Panc1 (cell line): ENCODE measurements around the gene TDRD10. TPM values are rescaled to one million over a fixed set of nuclear protein-coding genes. Genes with fewer than 3 reads are reported as not detected.

Experiments used
- ATAC-seq: fragments of 200-7000 bp; cut with Tn5 transposase; 2 replicates; pipeline ENCODE4 v1.9.1; 2020; ENCODE audit warnings: mild to moderate bottlenecking, moderate library complexity
- BruUV-seq: library from RNA; stranded (reverse); fragments of 400-500 nt; replicated peaks from 2 replicates; lab custom pipeline; 2021; lab: Mats Ljungman, UMichigan
- CTCF ChIA-PET: fragments of 300-600 bp; sonication (Branson Sonifier 250); formaldehyde crosslinking; loops from one replicate; lab custom pipeline; 2022; ENCODE audit warnings: antibody characterized with exemption; lab: Charles Lee
- POLR2A ChIA-PET: fragments of 300-600 bp; sonication (Branson Sonifier 250); formaldehyde crosslinking; loops from one replicate; lab custom pipeline; 2022; ENCODE audit warnings: antibody characterized with exemption; lab: Charles Lee
- DNase-seq: peaks from one replicate; pipeline ENCODE4 v3.0.0-alpha.2; 2010; ENCODE audit warnings: low read depth, low spot score
- H3K27ac ChIP-seq: 2 replicates; pipeline ENCODE4 v1.5.1; 2011; ENCODE audit warnings: mild to moderate bottlenecking, low read length, inconsistent platforms
- H3K27me3 ChIP-seq: fragments of 200-500 bp; sonication (Bioruptor generic); 2 replicates; pipeline ENCODE4 v1.6.0; 2014; ENCODE audit warnings: low read length, inconsistent platforms; ENCODE audit not compliant: control insufficient read depth, insufficient read depth
- H3K36me3 ChIP-seq: fragments of 200-500 bp; sonication (Bioruptor generic); 2 replicates; pipeline ENCODE4 v1.5.1; 2014; ENCODE audit warnings: inconsistent platforms, mild to moderate bottlenecking, low read length, moderate library complexity; ENCODE audit not compliant: control insufficient read depth, insufficient read depth
- H3K4me1 ChIP-seq: 2 replicates; pipeline ENCODE4 v1.5.1; 2011; ENCODE audit warnings: inconsistent platforms, mild to moderate bottlenecking, low read length, moderate library complexity; ENCODE audit not compliant: control insufficient read depth, insufficient read depth
- H3K4me3 ChIP-seq, 2 experiments: 2 replicates each; pipeline ENCODE4 v1.5.1; 2011 to 2012; ENCODE audit warnings: low read depth in 2 of 2, low read length in 2 of 2, mild to moderate bottlenecking in 2 of 2, inconsistent platforms in 1 of 2, moderate library complexity in 1 of 2
- H3K9me3 ChIP-seq: fragments of 200-500 bp; sonication (Bioruptor generic); 2 replicates; pipeline ENCODE4 v1.5.1; 2014; ENCODE audit warnings: low read depth, mild to moderate bottlenecking, inconsistent platforms, low read length, moderate library complexity; ENCODE audit not compliant: control insufficient read depth, insufficient read depth
- POLR2AphosphoS5 ChIP-seq: IDR thresholded peaks from 2 replicates; pipeline ENCODE4 v1.6.1; 2012; ENCODE audit warnings: mild to moderate bottlenecking, low read depth, low read length, moderate library complexity
- SIN3A ChIP-seq: IDR thresholded peaks from 2 replicates; pipeline ENCODE4 v1.6.1; 2012; ENCODE audit warnings: low read depth, mild to moderate bottlenecking, low read length, moderate library complexity, borderline replicate concordance; ENCODE audit not compliant: insufficient read depth
- TCF7L2 ChIP-seq: IDR thresholded peaks from 2 replicates; pipeline ENCODE4 v1.6.1; 2011; ENCODE audit warnings: mild to moderate bottlenecking, low read depth, low read length, inconsistent platforms
- in situ Hi-C: cut with HindIII; loops from 2 replicates; pipeline ENCODE4 v1.10.0; 2016; ENCODE audit warnings: low sequenced_read_pairs, low pct_unique_long_range_greater_than_20kb
- intact Hi-C: fragments of 100-400 bp; cut with micrococcal nuclease; formaldehyde crosslinking; loops from one replicate; pipeline ENCODE4 v1.10.0; 2022; ENCODE audit not compliant: unreplicated experiment
- total RNA-seq: library from RNA; stranded (reverse); gene quantifications from one replicate; pipeline ENCODE4 v1.2.1, GENCODE V29; 2021; ENCODE audit not compliant: unreplicated experiment
- TF ChIP-seq, protein P1 (sequence below): fragments of 450-650 bp; IDR thresholded peaks from 2 replicates; pipeline ENCODE4 v1.5.1; 2017; ENCODE audit warnings: mild to moderate bottlenecking
- TF ChIP-seq, protein P2 (sequence below), 2 experiments: IDR thresholded peaks; 2 replicates each; pipeline ENCODE4 v1.6.1; 2011 to 2012; ENCODE audit warnings: low read depth in 2 of 2, control low read depth in 1 of 2, low read length in 1 of 2, mild to moderate bottlenecking in 1 of 2, moderate library complexity in 1 of 2; ENCODE audit not compliant: insufficient read depth in 1 of 2

Gene TDRD10
- total RNA-seq, 1 experiment from 2014 or later = not detected

DNA sequence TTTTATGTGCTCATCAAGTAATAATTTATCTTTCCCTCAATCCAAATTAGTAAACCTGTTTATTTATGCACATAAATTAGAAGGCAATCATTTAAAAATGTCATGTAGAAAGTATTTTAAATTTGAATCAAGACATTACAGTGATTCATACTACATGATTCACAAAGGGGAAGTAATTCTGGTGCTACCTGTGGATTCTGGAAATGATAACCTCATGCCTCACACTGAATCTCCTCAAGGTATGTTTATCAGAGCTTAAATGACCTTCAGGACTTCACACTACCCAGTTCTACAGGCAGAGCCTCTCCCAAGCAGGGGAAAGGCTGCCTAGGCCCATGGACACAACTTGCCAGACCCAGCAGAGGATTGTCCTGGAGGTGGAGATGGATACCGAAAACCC lies 25.2 kb upstream of the TDRD10 start:
- BruUV-seq = no TSS peak
- Histone ChIP-seq H3K36me3 (no peaks in the 10 kb centered on the region), H3K4me3 (no peak overlapping the region), H3K27me3 (no peaks in the 10 kb centered on the region), H3K27ac (no peak overlapping the region), H3K9me3 (no peaks in the 10 kb centered on the region), H3K4me1 (peaks cover 2% of the 10 kb centered on the region; the same call in 1 of the 2 replicates)
- intact Hi-C loops = no loop called here
- in situ Hi-C loops = no loop called here
- ATAC-seq = no peak
- no peak for DNase-seq
- POLR2A ChIA-PET = interaction anchor here (0.7 kb wide), 1 partner anchor 38 kb away, joined by 4 read pairs; no protein-coding TSS in a partner anchor
- TF ChIP-seq, protein P1, sequence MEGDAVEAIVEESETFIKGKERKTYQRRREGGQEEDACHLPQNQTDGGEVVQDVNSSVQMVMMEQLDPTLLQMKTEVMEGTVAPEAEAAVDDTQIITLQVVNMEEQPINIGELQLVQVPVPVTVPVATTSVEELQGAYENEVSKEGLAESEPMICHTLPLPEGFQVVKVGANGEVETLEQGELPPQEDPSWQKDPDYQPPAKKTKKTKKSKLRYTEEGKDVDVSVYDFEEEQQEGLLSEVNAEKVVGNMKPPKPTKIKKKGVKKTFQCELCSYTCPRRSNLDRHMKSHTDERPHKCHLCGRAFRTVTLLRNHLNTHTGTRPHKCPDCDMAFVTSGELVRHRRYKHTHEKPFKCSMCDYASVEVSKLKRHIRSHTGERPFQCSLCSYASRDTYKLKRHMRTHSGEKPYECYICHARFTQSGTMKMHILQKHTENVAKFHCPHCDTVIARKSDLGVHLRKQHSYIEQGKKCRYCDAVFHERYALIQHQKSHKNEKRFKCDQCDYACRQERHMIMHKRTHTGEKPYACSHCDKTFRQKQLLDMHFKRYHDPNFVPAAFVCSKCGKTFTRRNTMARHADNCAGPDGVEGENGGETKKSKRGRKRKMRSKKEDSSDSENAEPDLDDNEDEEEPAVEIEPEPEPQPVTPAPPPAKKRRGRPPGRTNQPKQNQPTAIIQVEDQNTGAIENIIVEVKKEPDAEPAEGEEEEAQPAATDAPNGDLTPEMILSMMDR = no peak
- TF ChIP-seq TCF7L2 = no peak
- TF ChIP-seq, protein P2, sequence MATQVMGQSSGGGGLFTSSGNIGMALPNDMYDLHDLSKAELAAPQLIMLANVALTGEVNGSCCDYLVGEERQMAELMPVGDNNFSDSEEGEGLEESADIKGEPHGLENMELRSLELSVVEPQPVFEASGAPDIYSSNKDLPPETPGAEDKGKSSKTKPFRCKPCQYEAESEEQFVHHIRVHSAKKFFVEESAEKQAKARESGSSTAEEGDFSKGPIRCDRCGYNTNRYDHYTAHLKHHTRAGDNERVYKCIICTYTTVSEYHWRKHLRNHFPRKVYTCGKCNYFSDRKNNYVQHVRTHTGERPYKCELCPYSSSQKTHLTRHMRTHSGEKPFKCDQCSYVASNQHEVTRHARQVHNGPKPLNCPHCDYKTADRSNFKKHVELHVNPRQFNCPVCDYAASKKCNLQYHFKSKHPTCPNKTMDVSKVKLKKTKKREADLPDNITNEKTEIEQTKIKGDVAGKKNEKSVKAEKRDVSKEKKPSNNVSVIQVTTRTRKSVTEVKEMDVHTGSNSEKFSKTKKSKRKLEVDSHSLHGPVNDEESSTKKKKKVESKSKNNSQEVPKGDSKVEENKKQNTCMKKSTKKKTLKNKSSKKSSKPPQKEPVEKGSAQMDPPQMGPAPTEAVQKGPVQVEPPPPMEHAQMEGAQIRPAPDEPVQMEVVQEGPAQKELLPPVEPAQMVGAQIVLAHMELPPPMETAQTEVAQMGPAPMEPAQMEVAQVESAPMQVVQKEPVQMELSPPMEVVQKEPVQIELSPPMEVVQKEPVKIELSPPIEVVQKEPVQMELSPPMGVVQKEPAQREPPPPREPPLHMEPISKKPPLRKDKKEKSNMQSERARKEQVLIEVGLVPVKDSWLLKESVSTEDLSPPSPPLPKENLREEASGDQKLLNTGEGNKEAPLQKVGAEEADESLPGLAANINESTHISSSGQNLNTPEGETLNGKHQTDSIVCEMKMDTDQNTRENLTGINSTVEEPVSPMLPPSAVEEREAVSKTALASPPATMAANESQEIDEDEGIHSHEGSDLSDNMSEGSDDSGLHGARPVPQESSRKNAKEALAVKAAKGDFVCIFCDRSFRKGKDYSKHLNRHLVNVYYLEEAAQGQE (IDR thresholded peaks at IDR 0.05; ENCODE audit: insufficient read depth in 1 of 2, low read depth in 2 of 2, low read length in 1 of 2) = no peak
- TF ChIP-seq POLR2AphosphoS5 = no peak
- no peak for TF ChIP-seq SIN3A
- CTCF ChIA-PET = no interaction called here

DNA sequence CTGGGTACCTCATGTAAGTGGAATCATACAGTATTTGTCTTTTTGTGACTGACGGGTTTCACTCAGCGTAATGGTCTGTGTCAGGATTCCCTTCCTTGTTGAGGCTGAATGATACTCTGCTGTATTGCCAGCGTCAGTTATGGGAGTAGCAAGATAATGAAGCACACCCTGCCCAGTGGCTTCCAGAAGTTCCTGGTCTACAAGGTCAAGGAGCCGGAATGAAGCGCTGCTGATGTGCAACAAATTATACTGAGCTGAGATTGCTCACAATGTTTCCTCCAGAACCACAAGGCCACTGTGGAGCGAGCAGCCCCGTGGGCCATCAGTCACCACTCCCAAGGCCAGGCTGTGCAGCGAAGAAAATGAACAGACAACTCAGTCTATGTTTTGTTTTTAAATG lies 24.0 kb upstream of the TDRD10 start:
- TF ChIP-seq TCF7L2 = no peak
- TF ChIP-seq, protein P1 = no peak
- TF ChIP-seq, protein P2 (IDR thresholded peaks at IDR 0.05; ENCODE audit: insufficient read depth in 1 of 2, low read depth in 2 of 2, low read length in 1 of 2) = no peak
- no peak for TF ChIP-seq POLR2AphosphoS5
- no peak for TF ChIP-seq SIN3A
- Histone ChIP-seq H3K36me3 (no peaks in the 10 kb centered on the region), H3K9me3 (no peaks in the 10 kb centered on the region), H3K4me3 (no peak overlapping the region), H3K27me3 (no peaks in the 10 kb centered on the region), H3K27ac (no peak overlapping the region), H3K4me1 (peaks cover 2% of the 10 kb centered on the region; the same call in 1 of the 2 replicates)
- DNase-seq = no peak
- no TSS peak for BruUV-seq
- ChIA-PET POLR2A (no interaction called here), CTCF (no interaction called here)
- in situ Hi-C loops (no loop called here), intact Hi-C loops (no loop called here)
- ATAC-seq = no peak
